EL (cell line): ENCODE results near the gene NUP210.

Experiments
- DNase-seq: peaks from one replicate; pipeline ENCODE4 v3.0.0-alpha.2; 2016

Gene NUP210

GRCh38 chr3:13272831-13273603, 147.1 kb downstream of the NUP210 start:
- no peak for DNase-seq

GRCh38 chr3:13269711-13270378, 150.3 kb downstream of the NUP210 start:
- DNase-seq: no peak

GRCh38 chr3:13268961-13269441, 151.1 kb downstream of the NUP210 start:
- DNase-seq: no peak

GRCh38 chr3:13268120-13268519, 152.0 kb downstream of the NUP210 start:
- DNase-seq: no peak

- no peak for DNase-seq
These were observed 153.3 kb downstream of the NUP210 start for GRCh38 chr3:13266651-13267362.
